ENCODE measurements around the gene ZNF407.

ZNF407 gene

GRCh38 chr18:74631623-74632350 is 34.1 kb downstream of the ZNF407 start:
- DNase-seq = no peak

DNA sequence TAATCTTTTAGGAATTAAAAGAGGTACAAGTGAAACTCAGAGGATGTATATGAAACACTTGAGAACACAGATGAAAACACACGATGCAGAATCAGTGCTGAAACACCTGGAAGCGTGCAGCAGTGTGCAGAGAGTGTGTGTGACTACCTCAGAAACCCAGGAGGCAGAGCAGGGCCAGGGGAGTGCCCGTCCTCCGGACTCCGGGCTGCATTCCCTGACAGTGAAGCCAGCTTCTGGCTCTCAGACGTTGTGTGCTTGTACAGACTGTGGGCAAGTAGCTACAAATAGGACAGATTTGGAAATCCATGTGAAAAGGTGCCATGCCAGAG is 34.6 kb downstream of the ZNF407 start:
- no peak for DNase-seq

- DNase-seq = no peak
These were observed 35.2 kb downstream of the ZNF407 start for GRCh38 chr18:74632856-74633255.

GRCh38 chr18:74633652-74634352 is 36.1 kb downstream of the ZNF407 start:
- no peak for DNase-seq

DNA sequence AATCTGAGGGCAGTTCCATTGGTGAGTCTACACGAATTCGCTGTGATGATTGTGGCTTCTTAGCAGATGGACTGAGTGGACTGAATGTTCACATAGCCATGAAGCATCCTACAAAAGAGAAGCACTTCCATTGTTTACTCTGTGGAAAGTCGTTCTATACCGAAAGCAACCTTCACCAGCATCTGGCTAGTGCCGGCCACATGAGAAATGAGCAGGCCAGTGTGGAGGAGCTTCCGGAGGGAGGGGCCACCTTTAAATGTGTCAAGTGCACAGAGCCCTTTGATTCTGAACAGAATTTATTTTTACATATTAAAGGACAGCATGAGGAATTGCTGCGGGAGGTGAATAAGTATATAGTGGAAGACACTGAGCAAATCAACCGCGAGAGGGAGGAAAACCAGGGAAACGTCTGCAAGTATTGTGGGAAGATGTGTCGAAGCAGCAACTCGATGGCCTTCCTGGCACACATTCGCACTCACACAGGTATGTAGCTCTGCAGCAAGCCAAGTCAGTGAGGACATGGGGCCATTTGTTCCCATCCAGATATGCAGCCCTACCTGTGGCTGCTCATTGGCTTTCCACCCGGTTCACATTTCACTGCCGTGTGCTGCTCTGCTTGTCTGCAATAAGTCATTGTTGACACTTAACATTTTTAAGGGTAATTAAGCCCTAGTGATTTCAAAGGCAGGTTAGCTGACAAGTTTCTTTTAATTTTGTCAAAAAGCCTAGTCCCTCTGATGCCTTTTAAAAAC is 37.7 kb downstream of the ZNF407 start:
- no peak for DNase-seq

DNA sequence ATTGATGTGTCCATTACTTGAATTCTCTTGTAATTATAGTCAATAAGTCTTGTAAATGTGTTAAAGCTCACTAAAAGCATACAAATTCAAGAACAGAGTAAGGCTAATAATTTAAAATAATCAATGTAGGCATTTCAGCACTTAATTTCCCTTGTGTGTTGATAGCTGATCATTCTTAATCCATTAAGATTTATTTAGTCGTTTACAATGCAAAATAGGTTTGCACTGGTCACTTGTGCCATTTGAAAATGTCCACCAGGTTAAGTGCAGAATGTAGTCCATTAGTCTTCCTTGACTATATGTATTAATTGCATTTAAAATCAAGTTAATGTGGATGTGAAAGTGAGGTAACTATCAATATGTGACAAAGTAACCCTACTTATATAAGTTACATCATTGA is 39.4 kb downstream of the ZNF407 start:
- no peak for DNase-seq

DNA sequence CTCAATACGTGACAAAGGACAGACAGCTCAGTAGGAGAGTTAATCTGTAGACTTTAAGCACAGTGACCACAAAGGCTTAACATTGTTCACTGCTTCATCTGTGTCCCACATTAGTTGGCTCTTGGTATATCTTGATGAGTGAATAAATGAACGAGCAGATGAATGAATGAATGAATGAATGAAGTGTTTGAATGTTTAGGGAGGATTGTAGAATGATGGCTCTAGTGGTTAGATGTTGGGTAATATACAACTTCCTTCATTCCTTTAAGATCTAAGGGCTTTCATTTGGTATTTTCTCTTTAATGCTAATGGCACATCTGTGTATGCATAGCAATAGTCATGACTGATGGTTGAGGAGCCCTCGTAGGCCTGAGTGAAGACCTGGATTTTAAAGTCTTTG is 40.5 kb downstream of the ZNF407 start:
- no peak for DNase-seq

DNA sequence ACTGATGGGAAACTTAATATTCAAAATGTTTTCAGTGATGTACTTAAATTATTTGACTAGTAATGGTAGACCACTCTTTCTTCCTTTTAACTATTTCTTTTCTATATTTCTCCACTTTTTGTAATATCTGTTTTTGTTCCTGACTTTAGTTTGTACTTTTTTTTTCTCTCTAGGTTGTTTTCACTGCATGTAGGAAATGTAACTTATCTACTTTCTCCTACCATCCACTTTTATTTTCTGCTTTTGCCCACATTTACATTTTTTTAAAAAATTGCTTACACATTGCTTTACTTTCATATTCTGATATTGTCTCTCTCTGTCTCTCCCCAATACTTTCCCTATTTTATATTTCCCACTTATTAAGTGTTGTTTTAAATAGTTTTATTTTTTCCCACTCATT is 47.0 kb downstream of the ZNF407 start:
- no peak for DNase-seq

DNA sequence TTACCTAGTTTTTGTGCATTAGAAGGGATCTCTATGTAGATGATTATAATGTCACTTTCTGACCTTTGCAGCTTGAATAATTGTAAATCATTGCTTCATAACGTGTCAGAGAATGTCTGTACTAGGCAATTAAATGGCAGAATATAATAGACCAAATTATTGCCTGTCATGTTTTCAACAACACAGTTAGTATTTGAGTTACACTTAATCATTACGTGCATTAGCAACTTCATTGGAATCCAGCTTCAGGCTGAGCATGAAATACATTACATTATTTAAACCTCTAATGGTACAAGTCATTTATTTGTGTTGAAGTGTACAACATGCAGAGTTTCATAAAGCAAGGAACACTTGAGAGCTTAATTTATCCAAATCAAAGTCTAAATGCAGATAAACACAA is 48.0 kb downstream of the ZNF407 start:
- no peak for DNase-seq

DNA sequence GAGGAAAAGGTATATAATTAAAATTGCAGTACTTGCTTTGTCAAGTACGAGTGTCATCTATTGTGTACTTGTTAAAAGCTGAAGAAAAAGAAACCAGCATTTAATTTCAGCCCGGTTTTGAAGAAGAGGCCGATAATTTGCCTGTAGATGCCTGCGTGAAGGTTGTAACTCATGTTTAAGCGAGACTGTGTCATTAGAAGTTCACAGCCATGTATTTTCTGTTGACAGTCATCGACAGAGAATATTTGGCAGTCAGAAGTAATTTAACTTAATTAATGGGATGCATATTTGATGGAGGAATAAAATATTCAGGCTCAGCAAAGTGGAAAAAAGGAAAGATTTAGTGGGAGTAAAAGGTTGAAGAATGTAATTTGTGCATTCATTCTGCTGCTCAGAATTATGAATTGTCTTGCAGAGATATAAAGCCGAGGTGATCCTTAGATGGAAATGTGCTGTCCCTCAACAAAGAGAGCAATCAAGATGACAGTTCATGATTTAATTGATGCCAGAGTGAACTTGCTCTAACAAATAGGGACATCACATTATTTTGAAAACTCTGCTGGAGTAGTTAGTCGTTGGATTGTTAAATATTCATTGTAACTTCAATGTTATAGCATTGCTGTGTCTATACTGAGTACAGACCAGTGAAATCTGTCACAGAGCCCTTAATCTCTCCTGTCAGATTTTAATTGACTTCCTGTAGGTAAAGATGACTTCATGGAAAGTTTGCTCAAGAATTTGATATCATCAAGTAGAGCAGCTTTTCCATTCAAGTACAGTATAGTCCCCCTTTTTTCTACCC is 53.9 kb downstream of the ZNF407 start:
- DNase-seq = no peak

- DNase-seq = no peak
These were observed 54.8 kb downstream of the ZNF407 start for GRCh38 chr18:74652392-74652988.

DNA sequence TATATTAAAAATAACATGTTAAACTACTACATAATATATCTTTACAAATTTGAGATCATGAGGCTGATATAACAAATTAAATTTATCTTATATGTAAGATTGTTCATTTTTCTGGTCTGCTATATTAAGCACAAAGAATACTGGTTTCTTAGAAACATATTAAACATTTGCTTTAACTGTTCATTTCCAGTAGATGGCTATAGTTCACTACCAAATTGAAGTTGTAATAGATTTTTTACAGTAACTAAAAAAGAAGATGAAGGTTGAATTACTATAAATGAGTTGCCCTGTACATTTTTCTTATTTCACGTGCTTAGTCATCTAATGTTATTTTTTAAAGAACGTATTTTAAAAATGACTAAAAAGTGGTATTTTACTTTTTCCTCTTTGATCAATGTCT is 57.0 kb downstream of the ZNF407 start:
- no peak for DNase-seq

GRCh38 chr18:74661008-74661407 is 63.3 kb downstream of the ZNF407 start:
- DNase-seq = no peak

- DNase-seq = no peak
These were observed 64.0 kb downstream of the ZNF407 start for GRCh38 chr18:74661691-74662090.

DNA sequence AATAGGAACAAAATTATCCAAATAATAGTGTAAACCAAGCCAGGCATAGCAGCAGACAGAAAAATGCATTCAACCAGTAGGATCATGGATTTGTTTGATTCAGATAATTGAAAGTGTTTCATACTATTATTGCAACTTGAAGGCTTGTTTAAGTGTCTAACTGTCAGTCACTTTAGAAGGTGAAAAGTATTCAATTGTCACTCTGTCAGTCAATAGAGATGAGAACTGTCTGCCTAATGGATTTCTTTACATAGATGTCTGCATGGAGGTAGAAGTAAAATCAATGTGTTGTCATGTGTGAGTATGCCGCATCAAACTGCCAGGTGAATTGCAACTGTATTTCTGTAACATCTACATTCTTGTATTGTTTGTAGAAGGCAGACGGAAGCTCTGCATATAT is 65.0 kb downstream of the ZNF407 start:
- no peak for DNase-seq

DNA sequence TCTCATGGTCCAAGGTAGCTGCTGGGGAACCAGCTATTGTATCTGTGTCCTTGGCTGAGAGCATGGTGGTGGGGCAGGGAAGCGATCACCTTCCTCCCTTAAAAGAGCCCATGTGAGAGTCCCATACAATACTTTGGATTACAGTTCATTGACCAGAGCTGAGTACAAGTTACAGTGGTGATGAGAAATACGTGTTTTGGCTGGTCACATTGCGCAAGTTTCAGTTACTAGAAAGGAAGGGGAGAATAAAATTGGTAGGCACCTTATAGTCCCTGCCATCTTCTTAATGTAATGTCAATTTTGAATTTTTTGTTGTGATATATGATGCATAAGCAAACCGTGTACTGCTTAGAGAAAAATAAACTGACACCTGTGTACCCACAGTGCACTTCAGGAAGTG is 67.7 kb downstream of the ZNF407 start:
- no peak for DNase-seq

DNA sequence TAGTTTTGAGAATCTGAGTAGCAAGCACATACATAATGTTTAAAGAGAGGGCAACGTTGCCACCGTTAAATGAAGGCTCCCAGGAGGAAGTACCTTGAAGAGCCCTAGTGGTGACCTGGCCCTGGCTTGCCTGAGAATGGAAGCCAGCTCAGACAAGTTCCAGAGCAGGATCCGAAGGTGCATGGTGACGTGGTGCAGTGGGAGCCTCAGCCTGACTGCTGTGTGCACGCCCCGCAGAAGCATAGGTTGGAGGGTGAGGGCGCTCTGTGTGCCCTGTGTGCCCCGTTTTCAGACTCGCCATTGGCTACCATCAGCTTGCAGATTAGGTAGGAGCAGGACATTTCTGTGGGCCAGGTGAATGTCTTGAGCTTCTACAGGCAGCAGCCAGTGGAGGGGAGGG is 68.2 kb downstream of the ZNF407 start:
- no peak for DNase-seq

DNA sequence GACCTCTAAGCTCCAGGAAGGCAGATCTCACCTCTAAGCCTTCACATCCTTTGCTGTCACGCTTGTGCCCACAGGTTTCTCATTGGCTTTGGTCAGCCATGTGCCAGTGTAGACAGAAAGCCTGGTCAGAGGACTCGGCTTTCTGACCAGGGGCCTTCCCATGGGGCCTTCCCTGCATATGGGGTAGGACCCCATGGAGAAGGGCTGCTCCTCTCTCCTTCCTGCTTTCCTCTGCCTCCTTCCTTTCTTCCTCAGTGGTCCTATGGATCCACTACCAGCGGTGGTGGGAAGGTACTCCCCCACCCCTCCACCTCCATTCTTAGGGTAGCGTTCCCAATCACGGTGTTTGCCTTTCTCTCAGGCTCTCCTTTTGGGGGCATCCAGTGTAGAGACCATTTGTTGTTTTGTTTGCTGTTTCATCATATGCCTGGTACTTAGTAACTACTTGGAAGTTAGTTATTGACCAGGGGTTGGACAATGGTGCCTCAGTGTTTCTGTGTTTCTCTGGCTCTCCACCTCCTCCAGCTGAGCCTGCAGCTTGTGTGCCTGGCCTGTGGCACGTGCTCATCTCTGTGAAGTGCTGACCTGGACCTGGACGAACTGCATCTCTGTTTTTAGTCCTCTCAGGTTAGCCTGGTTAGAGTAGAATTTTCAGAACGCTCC is 71.6 kb downstream of the ZNF407 start:
- DNase-seq = no peak

DNA sequence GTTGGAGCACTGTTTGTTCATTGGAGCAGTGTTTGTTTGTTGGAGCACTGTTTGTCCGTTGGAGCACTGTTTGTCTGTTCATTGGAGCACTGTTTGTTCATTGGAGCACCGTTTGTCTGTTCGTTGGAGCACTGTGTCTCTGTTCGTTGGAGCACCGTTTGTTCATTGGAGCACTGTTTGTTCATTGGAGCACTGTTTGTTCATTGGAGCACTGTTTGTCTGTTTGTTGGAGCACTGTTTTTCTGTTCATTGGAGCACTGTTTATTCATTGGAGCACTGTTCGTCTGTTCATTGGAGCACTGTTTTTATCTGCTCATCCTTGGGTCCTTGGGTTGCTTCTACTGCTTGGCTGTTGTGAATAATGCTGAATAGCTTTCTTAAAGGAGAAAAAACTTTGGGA is 74.7 kb downstream of the ZNF407 start:
- DNase-seq = no peak

DNA sequence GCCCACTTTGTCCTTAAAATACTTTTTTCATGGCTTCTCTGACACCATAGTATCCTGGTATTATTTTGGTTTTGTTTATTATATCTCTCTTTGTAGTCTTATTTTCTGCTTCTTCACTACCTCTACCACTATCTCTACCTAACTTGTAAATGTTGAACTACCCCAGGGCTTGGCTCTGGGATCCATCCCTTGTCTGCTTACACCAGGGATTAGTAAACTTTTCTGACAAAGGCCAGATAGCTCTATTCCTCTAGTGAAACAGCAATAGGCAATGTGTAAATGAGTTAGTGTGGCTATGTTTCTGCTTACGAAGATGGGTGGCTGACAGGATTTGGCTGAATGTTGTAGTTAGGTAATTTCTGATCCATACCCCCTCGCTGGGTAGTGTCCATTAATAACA is 76.8 kb downstream of the ZNF407 start:
- no peak for DNase-seq

- no peak for DNase-seq
These were observed 81.5 kb downstream of the ZNF407 start for GRCh38 chr18:74679006-74679678.

GRCh38 chr18:74679679-74680076 is 82.0 kb downstream of the ZNF407 start:
- no peak for DNase-seq

Measured in stimulated activated CD4-positive, alpha-beta T cell treated with anti-CD3 and anti-CD28 coated beads, Interleukin-12 subunit alpha, Interleukin-12 subunit beta, amount 100 ng/mL, for 4 hours (primary cell).